SU-DHL-6 (cell line): ENCODE data around the gene POU2AF2.

Experiments used
- H2AFZ ChIP-seq: fragments of 200-600 bp; sonication (generic); 2 replicates; pipeline ENCODE4 v1.6.1; 2014; ENCODE audit warnings: low read depth, mild to moderate bottlenecking, moderate library complexity, mixed read lengths, antibody characterized with exemption, low read length; ENCODE audit not compliant: severe bottlenecking
- H3F3A ChIP-seq: fragments of 200-600 bp; shearing (Covaris generic); 2 replicates; pipeline ENCODE4 v1.6.0; 2016; ENCODE audit warnings: antibody characterized with exemption, mild to moderate bottlenecking; ENCODE audit not compliant: insufficient read depth
- H3K27ac ChIP-seq: fragments of 200-600 bp; sonication (generic); 2 replicates; pipeline ENCODE4 v1.5.1; 2016; ENCODE audit warnings: low read depth, mild to moderate bottlenecking, low read length, moderate library complexity, mixed read lengths
- H3K27me3 ChIP-seq: fragments of 200-600 bp; sonication (generic), shearing (Covaris generic); 2 replicates; pipeline ENCODE4 v1.6.0; 2014; ENCODE audit warnings: mild to moderate bottlenecking, low read length
- H3K36me3 ChIP-seq: fragments of 200-600 bp; sonication (generic); 2 replicates; pipeline ENCODE4 v1.6.1; 2014; ENCODE audit warnings: mild to moderate bottlenecking, low read length, mixed read lengths
- H3K4me2 ChIP-seq: fragments of 300-600, 200-600 bp; shearing (Covaris generic), sonication (generic); 2 replicates; pipeline ENCODE4 v1.6.0; 2014; ENCODE audit warnings: low read length, low read depth, mild to moderate bottlenecking; ENCODE audit not compliant: poor library complexity, severe bottlenecking
- H3K4me3 ChIP-seq: fragments of 200-600 bp; sonication (generic); 2 replicates; pipeline ENCODE4 v1.5.1; 2014; ENCODE audit warnings: antibody characterized with exemption, low read length, mild to moderate bottlenecking, mixed read lengths; ENCODE audit not compliant: insufficient read depth, poor library complexity, severe bottlenecking
- H3K79me2 ChIP-seq: fragments of 200-600 bp; sonication (generic); 2 replicates; pipeline ENCODE4 v1.6.1; 2014; ENCODE audit warnings: mild to moderate bottlenecking, low read length, moderate library complexity; ENCODE audit not compliant: insufficient read depth
- H3K9ac ChIP-seq: fragments of 200-600 bp; sonication (generic); 2 replicates; pipeline ENCODE4 v1.7.0; 2014; ENCODE audit warnings: mild to moderate bottlenecking, low read length
- H3K9me2 ChIP-seq: fragments of 200-600 bp; sonication (generic); replicated peaks from 2 replicates; pipeline ENCODE4 v1.6.1; 2014; ENCODE audit warnings: low read length; ENCODE audit not compliant: insufficient read depth
- H3K9me3 ChIP-seq: fragments of 200-600 bp; sonication (generic); 2 replicates; pipeline ENCODE4 v1.6.1; 2014; ENCODE audit warnings: low read length, mixed read lengths; ENCODE audit not compliant: insufficient read depth
- H4K20me1 ChIP-seq: fragments of 200-600 bp; sonication (generic); 2 replicates; pipeline ENCODE4 v1.6.1; 2014; ENCODE audit warnings: low read depth, mild to moderate bottlenecking, antibody characterized with exemption, low read length, moderate library complexity, mixed read lengths
- EZH2phosphoT487 ChIP-seq: fragments of 200-600 bp; sonication (generic), shearing (Covaris generic); conservative IDR thresholded peaks from 2 replicates; pipeline ENCODE4 v1.6.1; 2018; ENCODE audit warnings: mild to moderate bottlenecking, antibody characterized with exemption, low read length, moderate library complexity, mixed read lengths
- TF ChIP-seq, protein P1 (sequence below): fragments of 200-600 bp; sonication (generic); IDR thresholded peaks from one replicate; pipeline ENCODE4 v1.5.1; 2017; ENCODE audit warnings: antibody characterized with exemption, mild to moderate bottlenecking, low read length, moderate library complexity; ENCODE audit not compliant: insufficient read depth, poor library complexity, severe bottlenecking

POU2AF2 gene

DNA sequence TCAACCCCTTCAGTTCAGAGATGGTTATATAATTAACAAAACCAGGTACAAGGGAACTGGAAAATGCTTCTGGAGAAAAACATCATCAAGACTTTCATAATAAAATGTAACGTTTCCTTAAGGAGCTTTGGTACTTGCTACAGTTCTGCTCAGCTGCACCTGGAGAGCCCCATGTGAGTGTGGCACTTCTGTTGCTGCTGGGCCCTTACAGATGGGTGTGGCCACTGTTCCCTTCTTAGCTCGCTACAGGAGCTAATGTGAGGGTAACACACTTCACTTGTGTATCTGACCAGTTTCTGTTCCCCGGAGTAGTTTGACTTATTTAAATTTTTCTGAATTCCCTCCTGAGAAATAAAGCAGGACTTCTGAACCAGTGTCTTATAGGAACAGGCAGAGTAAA, 56.8 kb downstream of the POU2AF2 start:
- H3K9ac ChIP-seq = no peak overlapping the region
- H2AFZ ChIP-seq = no peak overlapping the region
- H3K9me3 ChIP-seq = no peaks in the 10 kb centered on the region
- no peaks in the 10 kb centered on the region for H3K27me3 ChIP-seq
- no peak overlapping the region for H3K4me3 ChIP-seq
- no peaks in the 10 kb centered on the region for H4K20me1 ChIP-seq
- H3K36me3 ChIP-seq = no peaks in the 10 kb centered on the region
- H3K9me2 ChIP-seq = no peaks in the 10 kb centered on the region
- TF ChIP-seq, protein P1, sequence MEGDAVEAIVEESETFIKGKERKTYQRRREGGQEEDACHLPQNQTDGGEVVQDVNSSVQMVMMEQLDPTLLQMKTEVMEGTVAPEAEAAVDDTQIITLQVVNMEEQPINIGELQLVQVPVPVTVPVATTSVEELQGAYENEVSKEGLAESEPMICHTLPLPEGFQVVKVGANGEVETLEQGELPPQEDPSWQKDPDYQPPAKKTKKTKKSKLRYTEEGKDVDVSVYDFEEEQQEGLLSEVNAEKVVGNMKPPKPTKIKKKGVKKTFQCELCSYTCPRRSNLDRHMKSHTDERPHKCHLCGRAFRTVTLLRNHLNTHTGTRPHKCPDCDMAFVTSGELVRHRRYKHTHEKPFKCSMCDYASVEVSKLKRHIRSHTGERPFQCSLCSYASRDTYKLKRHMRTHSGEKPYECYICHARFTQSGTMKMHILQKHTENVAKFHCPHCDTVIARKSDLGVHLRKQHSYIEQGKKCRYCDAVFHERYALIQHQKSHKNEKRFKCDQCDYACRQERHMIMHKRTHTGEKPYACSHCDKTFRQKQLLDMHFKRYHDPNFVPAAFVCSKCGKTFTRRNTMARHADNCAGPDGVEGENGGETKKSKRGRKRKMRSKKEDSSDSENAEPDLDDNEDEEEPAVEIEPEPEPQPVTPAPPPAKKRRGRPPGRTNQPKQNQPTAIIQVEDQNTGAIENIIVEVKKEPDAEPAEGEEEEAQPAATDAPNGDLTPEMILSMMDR = no peak
- TF ChIP-seq EZH2phosphoT487 = no peak
- no peak overlapping the region for H3K4me2 ChIP-seq
- H3K79me2 ChIP-seq = no peaks in the 10 kb centered on the region
- H3F3A ChIP-seq = no peaks in the 10 kb centered on the region
- no peak overlapping the region for H3K27ac ChIP-seq

DNA sequence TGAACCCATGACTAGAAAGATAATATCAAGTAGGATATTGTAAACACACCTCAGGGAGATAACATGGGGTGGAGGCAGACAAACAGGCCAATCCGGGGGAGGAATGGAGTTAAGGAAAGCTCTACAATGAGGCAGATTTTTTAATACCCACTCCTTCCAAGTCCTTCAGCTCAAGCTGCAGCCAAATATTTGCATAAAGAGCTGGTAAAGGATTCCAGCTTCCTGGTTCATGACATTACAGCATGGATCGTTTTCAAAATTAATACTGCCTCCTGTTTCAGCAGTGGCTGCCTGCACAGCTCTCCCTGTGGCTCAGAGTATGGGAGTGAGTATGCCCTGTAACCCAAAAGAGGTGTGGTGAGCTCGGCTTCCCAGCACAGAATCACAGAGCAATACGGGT, 57.9 kb downstream of the POU2AF2 start:
- Histone ChIP-seq H3K27ac (no peak overlapping the region), H3K9me2 (no peaks in the 10 kb centered on the region), H3F3A (no peaks in the 10 kb centered on the region), H3K9ac (no peak overlapping the region), H3K36me3 (no peaks in the 10 kb centered on the region), H4K20me1 (no peaks in the 10 kb centered on the region), H3K9me3 (no peaks in the 10 kb centered on the region), H2AFZ (no peak overlapping the region), H3K4me3 (no peak overlapping the region), H3K79me2 (no peaks in the 10 kb centered on the region), H3K4me2 (no peak overlapping the region), H3K27me3 (no peaks in the 10 kb centered on the region)
- TF ChIP-seq, protein P1 = no peak
- no peak for TF ChIP-seq EZH2phosphoT487

DNA sequence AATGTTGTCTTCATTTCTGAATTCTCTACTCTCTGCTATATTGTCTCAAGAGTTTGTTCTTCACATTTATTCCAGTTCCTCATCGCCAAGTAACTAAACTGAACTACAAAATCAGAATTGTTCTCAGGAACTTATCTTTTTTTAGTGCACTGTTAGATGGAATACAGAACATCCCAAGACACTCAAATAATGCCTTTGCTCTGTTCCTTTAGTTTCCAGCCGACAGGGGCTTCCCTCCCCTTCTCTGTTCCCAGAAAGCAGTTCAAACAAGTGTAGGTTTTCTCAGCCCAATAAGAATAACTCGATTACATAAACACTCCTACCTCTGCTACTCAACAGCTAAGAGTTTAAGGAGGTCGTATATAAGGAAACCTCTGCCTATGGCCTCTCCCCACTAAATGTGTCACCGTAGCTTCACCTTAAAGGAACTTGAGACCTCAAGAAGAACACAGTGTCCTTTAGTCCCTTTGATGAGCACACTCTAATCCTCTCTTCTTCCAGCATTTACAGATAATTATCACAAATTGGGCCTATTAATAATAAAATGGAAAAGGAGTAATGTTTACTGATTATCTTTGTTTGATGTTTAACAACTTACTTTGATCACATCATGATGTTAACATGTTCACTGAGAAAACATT, 59.8 kb downstream of the POU2AF2 start:
- H3K27ac ChIP-seq = no peak overlapping the region
- H2AFZ ChIP-seq = no peak overlapping the region
- H3K9ac ChIP-seq = no peak overlapping the region
- H3K4me3 ChIP-seq = no peak overlapping the region
- H3K4me2 ChIP-seq = no peak overlapping the region
- H4K20me1 ChIP-seq = no peaks in the 10 kb centered on the region
- no peaks in the 10 kb centered on the region for H3K79me2 ChIP-seq
- no peaks in the 10 kb centered on the region for H3K9me3 ChIP-seq
- H3K9me2 ChIP-seq = no peaks in the 10 kb centered on the region
- TF ChIP-seq, protein P1 = no peak
- H3F3A ChIP-seq = no peaks in the 10 kb centered on the region
- no peaks in the 10 kb centered on the region for H3K36me3 ChIP-seq
- no peaks in the 10 kb centered on the region for H3K27me3 ChIP-seq
